HG03103 (cell line): ENCODE data around the gene CLASP1.
A peak's percentile ranks its signal among the peaks of the same experiment; 100 is the strongest.
"Not testable (repeated sequence)": the region's sequence is repeated elsewhere in the genome, so short reads cannot be mapped to it uniquely, and the experiment has no call there.

ENCODE experiments used
- ATAC-seq: cut with Tn5 transposase; IDR thresholded peaks from one replicate; pipeline ENCODE4 v1.9.1; 2021; ENCODE audit warnings: low read depth; ENCODE audit not compliant: unreplicated experiment

The CLASP1 gene

DNA sequence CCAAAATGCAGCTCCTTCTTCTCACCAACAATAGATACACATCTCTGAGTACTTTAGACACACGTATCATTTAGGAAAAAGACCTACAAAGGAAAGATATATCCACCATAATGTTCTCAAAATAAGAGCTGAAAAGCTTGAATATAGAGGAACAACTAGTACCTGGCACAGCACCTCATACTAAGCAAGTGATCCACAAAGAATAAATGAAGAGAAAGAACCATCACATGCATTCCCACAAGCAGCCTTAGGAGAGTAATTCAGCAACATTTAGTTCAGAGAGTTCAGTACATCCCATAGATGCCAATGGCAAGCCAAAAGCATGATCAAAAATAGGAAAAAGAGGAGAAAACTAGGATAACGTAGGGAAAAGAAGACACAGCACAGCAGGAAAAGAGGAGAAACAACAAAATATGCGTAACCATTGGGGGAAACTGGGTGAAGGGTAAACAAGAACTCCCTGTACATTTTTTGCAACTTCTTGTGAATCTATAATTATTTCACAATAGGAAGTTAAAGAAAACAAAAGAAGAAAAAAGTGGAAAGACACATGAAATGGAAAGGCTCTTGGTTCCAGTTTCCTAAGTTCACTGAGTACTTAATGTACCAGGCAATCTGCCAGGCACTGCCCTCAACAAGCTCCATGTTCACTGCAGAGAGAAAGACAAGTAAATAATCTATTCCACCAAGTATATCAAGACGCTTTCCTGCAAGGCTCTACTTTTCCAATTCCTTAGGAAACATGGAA lies 22.3 kb downstream of the CLASP1 start:
- no peak for ATAC-seq

DNA sequence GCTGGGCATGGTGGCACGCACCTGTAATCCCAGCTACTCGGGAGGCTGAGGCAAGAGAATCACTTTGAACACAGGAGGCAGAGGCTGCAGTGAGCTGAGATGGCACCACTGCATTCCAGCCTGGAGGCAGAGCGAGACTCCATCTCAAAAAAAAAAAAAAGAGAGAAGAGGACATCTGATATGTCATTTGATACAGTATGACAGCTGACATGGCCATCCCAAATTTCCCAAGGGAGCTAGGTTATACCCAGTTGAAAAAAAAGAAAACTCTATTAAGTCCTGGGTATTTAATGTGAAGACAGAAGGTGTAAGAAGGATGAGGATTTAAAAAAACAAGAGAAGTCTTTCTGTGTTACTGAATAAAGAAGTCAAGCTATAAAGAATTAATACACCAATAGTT lies 23.3 kb downstream of the CLASP1 start:
- ATAC-seq, result no peak

DNA sequence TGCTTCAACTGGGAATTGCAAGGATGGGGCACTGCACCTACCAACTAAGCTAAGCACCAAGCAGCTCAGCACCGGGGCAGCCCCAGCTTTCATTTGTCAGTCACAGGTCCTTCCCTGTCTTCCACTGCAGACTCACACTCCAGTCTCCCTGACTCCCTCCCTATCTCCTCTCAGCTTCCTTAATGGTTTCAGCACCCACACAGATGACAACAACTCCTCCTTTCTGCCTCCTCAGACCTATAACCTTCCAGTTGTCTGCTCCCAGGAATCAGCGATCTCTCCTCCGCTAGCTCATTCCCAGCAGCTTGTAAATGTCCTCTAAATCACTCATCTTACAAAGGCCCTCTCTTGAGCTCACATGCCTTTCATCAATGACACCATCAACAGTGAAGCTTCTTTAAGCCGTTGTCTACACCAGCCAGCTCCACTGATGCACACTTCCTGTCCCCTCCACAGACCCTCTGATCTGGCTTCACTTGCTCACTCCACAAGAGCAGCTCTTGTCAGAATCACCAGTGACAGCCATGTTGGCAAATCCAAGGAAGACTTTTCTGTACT lies 32.1 kb downstream of the CLASP1 start:
- ATAC-seq, result peak; percentile 73

DNA sequence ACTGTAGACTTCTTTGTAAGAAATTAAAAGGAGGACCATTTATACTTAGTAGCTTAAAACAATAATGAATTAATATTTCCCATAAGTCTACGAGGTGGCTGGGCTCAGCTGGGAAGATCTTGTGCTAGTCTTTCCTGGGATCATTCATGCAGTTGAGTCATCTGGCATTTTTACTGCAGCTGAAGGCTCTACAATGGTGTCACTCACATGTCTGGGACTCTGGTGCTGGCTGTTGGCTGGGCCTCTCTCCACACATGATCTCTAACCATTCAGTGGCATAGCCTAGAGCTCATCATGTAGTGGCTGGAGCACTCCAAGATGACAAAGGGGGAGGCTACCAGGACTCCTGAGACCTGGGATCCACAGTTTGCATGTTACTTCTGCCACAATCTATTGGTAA lies 35.5 kb downstream of the CLASP1 start:
- ATAC-seq, result no peak

DNA sequence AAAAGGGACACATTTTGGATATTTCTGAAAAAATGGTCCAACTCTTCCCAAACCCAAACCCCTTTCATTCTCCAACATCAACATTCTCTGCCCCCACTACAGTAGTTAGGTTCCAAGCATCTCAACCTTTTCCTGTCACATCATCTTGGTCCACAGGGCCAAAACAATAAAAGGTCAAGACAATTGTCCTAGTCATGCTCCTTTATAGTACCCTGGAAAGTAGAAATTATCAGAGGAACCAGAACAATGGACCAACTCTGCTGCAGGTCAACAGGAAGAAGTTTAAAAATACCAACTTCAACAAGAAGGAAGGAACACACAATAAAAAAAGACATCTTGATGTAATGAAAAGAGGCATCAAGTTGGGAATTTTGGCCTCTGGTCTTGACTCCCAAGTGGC lies 36.1 kb downstream of the CLASP1 start:
- no peak for ATAC-seq

DNA sequence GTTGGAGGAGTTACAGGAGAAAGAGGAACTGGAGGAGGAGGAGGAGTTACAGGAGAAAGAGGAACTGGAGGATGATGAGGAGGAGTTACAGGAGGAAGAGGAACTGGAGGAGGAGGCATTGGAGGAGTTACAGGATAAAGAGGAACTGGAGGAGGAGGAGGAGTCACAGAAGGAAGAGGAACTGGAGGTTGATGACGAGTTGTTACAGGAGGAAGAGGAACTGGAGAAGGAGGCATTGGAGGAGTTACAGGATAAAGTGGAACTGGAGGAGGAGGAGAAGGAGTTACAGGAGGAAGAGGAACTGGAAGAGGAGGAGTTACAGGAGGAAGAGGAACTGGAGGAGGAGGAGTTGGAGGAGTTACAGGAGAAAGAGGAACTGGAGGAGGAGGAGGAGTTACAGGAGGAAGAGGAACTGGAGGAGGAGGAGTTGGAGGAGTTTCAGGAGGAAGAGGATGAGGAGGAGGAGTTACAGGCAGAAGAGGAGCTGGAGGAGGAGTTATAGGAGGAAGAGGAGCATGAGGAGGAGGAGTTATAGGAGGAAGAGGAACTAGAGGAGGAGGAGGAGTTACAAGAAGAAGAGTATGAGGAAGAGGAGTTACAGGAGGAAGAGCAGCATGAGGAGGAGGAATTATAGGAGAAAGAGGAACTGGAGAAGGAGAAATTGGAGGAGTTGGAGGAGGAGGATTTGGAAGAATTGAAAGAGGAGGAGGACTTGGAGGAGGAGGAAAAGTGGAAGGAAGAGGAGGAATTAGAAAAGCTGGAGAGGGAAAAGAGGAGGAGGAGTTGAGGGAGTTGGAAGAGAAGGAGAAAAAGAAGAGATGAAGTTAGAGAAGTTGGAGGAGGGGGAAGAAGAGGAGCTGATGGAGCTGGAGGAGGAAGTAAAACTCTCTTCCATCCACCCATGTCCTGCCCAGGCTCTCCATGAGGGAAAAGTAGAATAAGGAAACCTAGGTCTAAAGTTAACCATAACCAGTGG lies 37.2 kb downstream of the CLASP1 start:
- no peak for ATAC-seq

DNA sequence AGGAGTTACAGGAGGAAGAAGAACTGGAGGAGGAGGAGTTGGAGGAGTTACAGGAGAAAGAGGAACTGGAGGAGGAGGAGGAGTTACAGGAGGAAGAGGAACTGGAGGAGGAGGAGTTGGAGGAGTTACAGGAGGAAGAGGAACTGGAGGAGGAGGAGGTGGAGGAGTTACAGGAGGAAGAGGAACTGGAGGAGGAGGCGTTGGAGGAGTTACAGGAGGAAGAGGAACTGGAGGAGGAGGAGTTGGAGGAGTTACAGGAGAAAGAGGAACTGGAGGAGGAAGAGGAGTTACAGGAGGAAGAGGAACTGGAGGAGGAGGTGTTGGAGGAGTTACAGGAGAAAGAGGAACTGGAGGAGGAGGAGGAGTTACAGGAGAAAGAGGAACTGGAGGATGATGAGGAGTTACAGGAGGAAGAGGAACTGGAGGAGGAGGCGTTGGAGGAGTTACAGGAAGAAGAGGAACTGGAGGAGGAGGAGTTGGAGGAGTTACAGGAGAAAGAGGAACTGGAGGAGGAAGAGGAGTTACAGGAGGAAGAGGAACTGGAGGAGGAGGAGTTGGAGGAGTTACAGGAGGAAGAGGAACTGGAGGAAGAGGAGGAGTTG lies 38.1 kb downstream of the CLASP1 start:
- not testable (repeated sequence) for ATAC-seq

DNA sequence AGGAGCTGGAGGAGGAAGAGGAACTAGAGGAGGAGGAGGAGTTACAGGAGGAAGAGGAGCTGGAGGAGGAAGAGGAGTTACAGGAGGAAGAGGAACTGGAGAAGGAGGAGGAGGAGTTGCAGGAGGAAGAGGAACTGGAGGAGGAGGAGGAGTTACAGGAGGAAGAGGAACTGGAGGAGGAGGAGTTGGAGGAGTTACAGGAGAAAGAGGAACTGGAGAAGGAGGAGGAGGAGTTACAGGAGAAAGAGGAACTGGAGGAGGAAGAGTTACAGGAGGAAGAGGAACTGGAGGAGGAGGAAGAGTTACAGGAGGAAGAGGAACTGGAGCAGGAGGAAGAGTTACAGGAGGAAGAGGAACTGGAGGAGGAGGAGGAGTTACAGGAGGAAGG lies 38.8 kb downstream of the CLASP1 start:
- ATAC-seq, result not testable (repeated sequence)

DNA sequence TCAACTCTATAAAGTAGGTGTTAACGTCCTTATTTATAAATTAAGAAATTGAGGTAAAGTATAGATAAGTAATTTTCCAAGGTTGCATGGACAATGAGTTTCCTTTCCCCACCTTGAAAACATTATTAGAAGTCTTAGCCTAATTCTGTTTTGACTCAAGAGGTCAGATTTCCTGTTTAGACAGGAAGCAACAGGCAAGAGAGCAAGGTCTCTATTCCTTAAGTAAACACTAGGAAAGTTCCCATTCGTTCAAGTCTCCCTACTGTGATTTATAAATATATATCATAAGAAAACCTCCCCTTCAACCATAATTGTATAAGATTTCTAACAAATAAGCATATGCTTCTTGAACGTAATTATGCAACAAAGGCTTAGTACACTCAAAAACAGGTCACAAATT lies 40.3 kb downstream of the CLASP1 start:
- no peak for ATAC-seq

DNA sequence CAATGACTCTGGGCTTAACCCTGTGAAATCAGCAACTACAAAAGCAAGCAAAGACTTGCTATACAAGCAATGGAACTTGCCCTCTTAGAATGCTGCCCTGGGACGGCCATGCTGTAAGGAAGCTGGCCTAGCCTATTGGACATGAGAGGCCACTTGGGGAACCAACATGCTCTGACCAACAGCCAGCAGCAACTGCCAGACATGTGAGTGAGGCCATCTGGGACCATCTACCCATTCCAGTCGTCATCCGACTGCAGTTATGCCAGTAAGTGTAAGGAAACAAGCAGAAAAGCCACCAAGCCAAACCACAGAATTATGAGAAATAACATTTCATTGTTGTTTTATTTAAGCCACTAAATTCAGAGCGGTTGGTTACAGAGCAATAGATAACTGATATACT lies 40.9 kb downstream of the CLASP1 start:
- no peak for ATAC-seq

DNA sequence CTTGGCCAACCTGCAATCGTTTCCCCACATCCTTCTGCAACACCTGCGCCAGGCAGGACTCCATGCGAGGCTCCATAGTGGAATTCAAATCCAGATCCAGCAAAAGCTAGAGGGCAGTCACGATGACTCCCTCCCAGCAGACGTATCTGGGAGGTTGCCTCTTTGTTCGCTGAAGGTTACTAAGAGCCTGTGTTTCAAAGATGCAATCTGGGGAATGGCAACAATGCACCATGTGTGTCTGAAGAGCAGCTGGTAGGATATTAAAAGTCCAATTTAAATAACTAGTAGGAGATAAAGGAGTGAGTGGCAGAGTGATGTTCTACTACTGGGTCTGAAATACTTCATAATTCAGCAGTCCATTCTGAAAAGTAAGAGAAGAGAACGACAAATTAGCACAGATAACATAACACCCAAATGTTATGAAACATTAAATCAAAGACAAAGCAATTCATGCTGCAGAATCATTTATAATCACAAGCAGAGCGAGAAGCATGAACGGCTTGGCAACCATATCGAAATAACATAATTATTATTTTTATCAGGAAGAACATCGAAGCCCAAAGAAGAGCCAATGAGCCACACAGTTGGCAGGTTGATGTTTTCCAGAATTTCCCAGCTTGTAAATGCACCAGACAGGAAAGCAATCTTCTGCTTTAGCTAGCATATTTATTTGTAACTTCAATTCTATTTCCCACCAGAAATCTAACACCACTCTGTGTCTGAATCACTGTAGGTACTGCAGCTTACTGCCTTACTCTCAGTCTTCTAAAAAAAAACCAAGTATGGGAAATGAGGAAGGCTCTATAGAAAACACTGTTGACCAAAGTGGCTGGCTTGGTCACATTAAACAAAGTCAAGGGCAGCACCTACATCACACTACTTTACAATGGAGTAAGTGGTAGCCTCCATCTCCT lies 43.2 kb downstream of the CLASP1 start:
- ATAC-seq, result no peak

DNA sequence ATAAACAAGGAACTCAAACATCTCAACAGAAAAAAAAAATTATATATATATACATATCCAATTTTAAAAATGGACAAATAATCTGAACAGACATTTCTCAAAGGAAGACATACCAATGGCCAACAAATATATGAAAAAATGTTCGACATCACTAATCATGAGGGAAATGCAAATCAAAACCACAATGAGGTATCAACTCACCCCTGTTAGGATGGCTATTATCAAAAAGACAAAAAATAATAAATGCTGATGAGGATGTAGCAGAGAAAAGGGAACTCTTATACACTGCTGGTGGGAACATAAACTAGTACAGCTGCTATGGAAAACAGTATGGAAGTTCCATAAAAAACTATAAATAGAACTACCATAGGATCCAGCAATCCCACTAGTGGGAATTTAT lies 46.1 kb downstream of the CLASP1 start:
- no peak for ATAC-seq

DNA sequence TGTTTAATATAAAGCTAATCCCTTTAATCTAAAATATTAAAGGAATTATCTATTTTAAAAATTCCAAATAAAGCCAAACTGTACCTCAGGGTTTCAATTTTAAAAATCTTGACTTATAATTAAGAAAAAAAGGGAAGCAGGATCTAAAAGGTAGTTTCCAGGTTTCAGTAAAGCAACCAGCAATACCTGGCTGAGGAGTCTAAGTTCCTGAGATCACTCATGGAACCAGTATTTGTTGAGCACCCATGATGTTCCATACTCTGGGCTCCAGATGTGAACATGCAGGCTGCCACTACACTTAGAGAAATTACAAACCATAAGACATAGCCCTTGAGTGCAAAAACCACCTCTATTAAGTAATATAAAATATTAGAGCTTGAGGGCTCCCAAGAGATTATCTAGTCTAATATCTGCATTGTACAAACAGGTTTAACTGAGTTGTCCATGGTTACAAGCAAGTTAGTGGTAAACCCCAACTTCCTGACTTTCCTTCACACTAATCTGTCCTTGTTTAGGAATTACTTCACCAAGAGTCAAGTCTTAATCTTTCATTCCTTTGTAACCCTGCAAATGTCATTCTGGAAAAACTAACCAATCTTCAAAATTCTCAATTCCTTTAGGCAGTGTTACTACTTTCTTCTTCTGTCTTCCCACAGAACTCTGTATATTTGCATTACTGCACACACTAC lies 49.2 kb downstream of the CLASP1 start:
- peak; percentile 50 for ATAC-seq

DNA sequence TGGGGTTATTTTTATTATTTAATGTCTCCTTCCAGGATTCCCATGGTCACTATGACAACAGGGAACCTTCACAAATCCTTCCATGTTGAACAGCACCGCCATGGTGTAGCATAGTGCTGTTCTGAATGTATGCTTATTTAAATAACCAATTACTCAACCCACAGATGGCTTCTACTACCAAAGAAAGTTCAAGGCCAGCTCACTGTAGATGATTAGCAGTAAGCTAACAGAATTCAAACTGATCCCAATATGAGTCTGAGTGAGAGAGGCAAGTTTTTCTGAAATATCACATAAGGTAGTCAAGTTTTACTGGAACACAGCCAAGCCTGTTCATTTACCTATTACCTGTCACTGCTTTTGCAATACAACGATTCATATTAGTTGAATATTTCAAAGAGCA lies 51.2 kb downstream of the CLASP1 start:
- no peak for ATAC-seq

DNA sequence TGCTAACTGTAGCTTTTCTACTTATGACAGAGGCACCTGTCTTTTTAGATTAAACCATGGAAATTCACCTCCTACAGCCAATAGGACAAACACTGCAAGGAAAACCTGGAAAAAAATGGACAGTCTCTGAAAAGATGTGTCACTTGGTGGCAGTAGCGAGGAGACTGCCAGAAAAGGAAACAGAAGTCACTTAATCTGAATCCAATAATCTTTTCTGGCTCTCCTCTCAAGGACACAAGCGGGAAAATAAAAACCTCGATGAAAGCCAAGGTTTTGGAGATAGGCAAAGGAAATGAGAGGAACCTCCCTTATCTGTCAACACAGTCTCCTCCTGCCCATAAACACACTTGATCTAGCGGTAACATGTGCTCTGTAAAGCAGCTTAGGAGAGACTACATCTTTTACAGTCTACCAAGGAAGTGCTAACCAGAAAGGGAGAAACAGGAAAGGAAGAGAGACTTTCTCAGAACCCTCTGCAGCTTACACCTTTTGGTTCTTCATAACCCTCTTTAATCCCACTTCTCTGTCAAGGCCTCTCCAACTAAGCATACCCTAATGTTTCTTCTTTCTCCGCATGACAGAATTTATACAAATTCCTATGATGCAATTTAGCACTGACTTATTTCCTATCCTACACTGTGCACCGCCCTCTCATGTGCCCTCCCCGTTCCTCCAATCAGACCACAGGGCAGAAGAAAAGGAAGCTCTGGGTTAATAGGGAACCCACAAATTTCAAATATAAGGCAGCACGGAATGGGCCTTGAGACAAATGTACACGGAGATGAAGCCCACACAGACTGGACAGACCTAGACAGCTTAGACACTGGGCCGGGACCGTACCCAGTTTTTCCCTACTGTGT lies 52.8 kb downstream of the CLASP1 start:
- ATAC-seq, result peak; percentile 51

DNA sequence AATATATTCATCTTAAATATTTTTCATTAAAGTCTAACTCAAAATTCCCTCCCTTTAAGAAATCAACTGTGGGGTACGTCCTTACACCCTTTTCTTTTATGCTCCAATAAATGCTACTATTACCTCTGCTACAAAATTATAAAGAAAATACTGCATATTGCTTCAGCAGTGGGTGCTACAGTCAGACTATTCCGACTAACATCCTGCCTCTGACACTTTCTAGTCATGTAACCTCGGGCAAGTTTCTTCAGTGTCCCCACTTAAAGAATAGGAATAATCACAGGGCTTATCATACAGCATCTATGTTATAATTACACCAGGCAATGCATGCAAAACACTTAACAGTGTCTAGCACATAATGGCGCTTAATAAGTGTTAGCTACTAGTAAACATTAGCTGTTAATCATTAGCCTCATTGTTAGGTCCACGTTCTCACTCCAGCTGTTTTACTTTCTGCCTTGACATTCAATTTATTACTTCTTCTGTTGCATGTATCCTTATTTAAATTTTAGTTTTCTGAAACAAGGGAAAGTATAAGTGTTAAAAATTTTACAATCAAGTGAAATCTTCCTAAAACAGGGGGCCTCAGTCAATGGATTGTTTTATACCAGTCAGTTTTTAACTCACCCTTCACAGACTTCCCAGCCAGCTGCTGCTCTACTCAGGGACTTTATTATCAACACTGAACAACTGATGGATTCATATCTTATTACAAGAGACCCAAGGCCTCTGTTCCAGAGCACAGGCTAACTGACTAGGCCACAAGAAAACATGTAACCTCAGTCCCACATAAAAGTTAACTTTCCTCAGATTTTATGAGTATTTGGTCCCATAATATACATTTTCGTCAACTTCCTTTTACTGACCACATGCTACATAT lies 54.0 kb downstream of the CLASP1 start:
- no peak for ATAC-seq

DNA sequence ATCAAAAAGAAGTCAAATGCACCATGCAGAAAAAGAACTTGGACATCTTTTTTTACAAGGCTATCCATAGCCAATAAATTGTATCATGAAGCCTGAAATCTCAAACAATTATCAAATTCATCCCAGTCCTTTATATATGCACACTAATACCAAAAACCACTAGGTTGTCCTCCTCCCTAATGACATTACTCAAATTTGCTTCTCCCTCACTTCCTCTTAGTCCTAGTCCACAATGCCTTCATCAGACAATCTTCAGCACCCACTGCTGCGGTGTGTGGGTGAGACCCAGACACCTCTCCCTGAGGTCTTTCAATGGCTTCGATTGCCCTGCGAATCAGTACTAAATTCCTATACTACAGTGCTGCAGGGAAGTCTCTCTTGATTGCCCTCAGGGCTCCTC lies 58.1 kb downstream of the CLASP1 start:
- no peak for ATAC-seq

DNA sequence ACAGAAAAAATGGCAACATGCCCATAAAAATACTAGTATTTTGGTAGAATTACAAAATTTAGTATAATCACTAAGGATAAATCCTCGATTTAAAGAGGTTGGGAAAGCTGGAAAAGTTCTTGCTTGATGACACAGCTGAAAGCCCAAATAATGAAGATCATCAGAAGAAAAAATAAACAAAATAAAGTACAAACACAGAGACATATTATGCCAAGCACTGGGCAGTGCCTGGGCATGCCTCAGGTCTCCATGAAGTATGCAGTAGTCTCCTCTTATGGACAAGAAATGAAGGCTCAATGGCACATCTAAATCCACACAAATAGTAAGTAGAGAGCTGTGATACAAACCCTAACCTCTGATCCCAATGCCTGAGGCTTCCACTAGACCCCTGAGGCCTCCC lies 60.9 kb downstream of the CLASP1 start:
- no peak for ATAC-seq
